SK-MEL-5 (cell line): Measurements from ENCODE around the gene CALM3. TPM values are rescaled to one million over a fixed set of nuclear protein-coding genes. Genes with fewer than 3 reads are reported as not detected.
"Not testable (repeated sequence)": the region's sequence is repeated elsewhere in the genome, so short reads cannot be mapped to it uniquely, and the experiment has no call there.

Experiments
- DNase-seq: peaks from one replicate; pipeline ENCODE4 v3.0.0-alpha.2; 2016; ENCODE audit warnings: low read depth, low spot score
- in situ Hi-C: cut with HindIII; loops from 2 replicates; pipeline ENCODE4 v1.10.0; 2016; ENCODE audit warnings: low sequenced_read_pairs, high pct_unique_total_duplicates, low pct_unique_long_range_greater_than_20kb
- polyA plus RNA-seq, 2 experiments: library from polyadenylated mRNA; depleted of rRNA; stranded (reverse); fragments of >200 nt; gene quantifications; 2 replicates each; pipeline ENCODE4 v1.2.3, GENCODE V29; 2015
- total RNA-seq: library from RNA; depleted of rRNA; stranded (reverse); fragments of >200 nt; shearing (Covaris generic); gene quantifications from 2 replicates; pipeline ENCODE4 v1.2.3, GENCODE V29; 2014; rRNA removed

Gene CALM3
- 106 and 117 TPM in 2 replicates for total RNA-seq
- 235 and 241 TPM in 2 replicates for polyA plus RNA-seq (2015; cell fraction: cytosol; rRNA removed)
- polyA plus RNA-seq (2015; cell fraction: nucleus; rRNA removed): 87.6 and 119 TPM in 2 replicates

- no peak for DNase-seq
- in situ Hi-C loops: no loop called here
These were observed at the start of gene CALM3 for GRCh38 chr19:46601318-46602224. CALM3 (plus strand) TSS chr19:46601330; CDS start chr19:46601435, 105 bp downstream.

- in situ Hi-C loops: no loop called here
- no peak for DNase-seq
These were observed 48.2 kb upstream of the CALM3 start for GRCh38 chr19:46552891-46553290.

GRCh38 chr19:46554161-46554560 is 47.0 kb upstream of the CALM3 start:
- DNase-seq: no peak
- in situ Hi-C loops: no loop called here

DNA sequence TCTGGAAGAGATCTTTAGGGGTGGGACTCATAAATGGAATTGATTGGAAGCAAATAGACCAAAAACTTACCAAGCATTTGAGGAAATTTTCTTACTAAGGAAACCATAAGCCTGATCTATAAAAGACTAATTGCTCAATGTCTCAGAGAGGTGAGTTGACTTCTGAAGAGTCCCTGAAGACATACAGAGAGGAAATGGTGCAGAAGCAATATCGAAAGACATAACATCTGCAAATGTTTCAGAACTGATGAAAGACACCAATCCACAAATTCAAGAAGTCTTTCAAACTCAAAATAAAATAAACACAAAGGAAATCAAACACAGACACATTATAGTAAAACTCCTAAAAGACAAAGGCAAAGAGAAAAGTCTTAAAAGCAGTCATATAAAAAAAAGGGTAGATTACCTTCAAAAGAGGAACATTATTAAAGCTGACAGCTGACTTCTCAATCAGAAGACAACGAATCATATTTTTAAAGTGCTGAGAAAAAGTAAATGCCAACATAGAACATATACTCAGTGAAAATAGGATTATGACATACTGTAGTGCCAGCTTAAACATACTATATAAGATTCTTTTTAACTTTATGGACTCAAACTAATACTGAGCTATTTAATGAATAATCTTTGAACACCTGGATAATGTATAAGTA is 45.4 kb upstream of the CALM3 start:
- in situ Hi-C loops: no loop called here
- DNase-seq: no peak

DNA sequence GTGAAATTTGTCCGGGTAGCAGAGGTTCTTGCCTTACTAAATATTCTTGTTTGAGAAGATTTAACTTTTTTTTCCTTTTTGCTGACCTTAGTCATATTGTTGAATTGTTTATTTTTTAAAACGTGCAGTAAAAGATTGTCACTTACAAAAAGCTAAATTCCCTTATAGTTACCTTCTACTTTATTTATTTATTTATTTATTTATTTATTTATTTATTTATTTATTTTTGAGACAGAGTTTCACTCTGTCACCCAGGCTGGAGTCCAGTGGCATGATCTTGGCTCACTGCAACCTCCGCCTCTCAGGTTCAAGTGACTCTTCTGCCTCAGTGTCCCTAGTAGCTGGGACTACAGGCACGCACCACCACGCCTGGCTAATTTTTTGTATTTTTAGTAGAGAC is 44.7 kb upstream of the CALM3 start:
- DNase-seq: not testable (repeated sequence)

DNA sequence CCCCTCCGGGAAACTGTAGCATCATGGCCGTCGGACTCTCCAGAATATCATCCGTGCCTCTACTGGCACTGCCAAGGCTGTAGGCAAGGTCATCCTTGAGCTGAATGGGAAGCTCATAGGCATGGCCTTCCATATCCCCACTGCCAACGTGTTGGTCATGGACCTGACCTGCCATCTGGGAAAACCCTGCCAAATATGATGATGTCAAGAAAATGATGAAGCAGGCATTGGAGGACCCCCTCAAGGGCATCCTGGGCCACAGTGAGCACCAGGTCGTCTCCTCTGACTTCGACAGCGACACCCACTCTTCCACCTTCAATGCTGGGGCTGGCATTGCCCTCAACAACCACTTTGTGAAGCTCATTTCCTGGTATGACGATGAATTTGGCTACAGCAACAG is 41.9 kb upstream of the CALM3 start:
- no peak for DNase-seq
- in situ Hi-C loops: no loop called here

More for the DNA sequence above, 44.7 kb upstream of the CALM3 start:
- in situ Hi-C loops: not testable (repeated sequence)

GRCh38 chr19:46559675-46560074 is 41.5 kb upstream of the CALM3 start:
- in situ Hi-C loops, DNase-seq: not testable (repeated sequence)

DNA sequence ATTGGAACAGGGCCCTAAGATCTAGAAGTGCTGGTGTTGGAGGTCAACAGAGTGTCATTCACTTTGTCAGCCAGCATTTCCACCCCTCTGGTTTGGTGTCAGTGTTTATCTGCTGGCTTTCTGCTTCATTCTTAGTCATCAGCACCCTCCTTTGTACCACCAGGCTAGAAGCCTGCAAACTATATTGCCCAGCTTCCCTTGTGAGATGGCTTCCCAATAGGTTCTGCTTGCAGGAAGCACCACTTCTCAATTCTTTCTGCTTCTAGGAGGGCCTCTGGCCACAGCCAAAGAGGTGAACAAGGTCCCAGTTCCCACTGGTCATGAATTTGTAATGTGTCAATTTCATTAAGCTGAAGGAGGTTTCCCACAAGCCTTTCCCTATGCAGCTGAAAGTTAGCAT is 36.4 kb upstream of the CALM3 start:
- DNase-seq: no peak
- in situ Hi-C loops: no loop called here

DNA sequence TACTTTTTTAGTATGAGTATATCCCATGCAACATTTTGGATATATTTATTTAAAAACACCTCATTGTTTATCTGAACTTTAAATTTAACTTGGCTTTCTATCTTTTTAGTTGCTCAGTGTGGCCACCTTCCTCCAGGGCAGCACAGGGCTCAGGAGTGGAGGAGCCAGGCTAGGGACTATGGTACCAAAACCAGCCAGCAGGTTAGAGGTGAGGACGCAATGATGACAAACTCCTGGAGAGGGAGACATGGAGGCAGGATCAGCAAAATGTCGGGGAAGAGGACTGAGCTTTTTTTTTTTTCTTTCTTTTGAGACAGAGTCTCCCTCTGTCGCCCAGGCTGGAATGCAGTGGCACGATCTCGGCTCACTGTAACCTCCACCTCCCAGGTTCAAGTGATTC is 29.6 kb upstream of the CALM3 start:
- in situ Hi-C loops: no loop called here
- peak; percentile 62 for DNase-seq

DNA sequence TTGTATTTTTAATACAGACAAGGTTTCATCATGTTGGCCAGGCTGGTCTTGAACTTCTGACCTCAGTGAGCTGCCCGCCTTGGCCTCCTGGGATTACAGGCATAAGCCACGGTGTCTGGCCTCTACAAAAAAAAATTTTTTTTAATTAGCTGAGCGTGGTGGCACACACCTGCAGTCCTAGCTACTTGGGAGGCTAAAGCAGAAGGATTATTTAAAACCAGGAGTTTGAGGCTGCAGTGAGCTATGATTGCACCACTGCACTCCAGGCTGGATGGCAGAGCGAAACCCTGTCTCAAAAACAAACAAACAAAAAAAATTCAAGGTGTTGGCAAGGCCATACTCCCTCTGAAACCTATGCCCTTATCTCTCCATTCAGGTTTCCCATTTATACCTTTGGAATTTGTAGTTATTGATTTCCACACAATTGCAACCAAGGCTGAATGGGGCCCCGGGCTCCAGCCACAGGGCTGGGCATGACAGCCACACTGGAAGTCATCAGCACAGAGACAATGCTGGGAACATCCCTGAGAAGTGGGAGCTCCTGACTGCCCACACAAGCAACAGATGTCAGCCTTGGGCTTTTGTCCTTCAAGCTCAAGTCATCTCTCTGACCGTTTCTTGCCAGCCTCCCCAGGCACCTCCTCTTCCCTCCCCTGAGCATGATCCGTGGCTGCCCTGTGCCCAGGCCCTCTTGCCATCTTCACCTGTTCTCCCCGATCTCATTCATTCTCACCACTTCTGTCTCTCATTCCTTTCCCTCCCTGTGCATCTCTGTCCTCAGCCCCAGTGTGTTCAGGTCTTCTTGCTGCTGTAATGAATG is 27.2 kb upstream of the CALM3 start:
- DNase-seq: no peak
- in situ Hi-C loops: no loop called here

DNA sequence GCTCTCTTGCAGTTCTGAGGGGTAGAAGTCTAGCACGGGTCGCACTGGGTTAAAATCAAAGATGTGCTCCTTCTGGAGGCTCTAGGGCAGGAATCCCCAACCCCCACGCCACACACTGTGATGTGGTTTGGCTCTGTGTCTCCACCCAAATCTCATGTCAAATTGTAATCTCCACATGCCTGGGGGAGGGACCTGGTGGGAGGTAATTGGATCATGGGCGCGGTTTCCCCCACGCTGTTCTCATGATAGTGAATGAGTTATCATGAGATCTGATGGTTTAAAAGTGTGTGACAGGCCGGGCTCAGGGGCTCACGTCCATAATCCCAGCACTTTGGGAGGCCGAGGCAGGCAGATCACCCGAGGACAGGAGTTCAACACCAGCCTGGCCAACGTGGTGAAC is 26.6 kb upstream of the CALM3 start:
- in situ Hi-C loops: no loop called here
- DNase-seq: peak; percentile 65

GRCh38 chr19:46578450-46578849 is 22.7 kb upstream of the CALM3 start:
- in situ Hi-C loops: no loop called here
- DNase-seq: no peak

- in situ Hi-C loops: no loop called here
- DNase-seq: peak; percentile 76
These were observed 21.7 kb upstream of the CALM3 start for GRCh38 chr19:46579361-46579879.

DNA sequence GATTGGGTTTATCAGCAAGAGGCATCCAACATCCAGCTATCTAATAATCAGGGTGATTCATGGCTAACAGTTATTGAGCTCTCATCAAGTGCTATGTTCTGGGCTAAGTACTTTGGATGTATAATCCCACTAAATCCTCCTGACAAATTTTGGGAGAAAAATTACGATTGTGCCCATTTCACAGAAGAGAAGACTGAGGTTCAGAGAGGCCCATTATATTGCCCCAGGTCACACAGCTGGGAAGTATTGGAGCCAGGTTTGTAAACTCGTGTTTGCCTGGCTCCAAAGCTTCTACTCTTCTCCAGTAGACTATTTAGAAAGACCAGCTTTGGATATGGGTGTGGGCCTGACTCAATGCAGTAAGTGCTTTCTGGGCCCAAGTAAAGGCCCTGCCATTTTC is 20.9 kb upstream of the CALM3 start:
- DNase-seq: no peak
- in situ Hi-C loops: no loop called here

DNA sequence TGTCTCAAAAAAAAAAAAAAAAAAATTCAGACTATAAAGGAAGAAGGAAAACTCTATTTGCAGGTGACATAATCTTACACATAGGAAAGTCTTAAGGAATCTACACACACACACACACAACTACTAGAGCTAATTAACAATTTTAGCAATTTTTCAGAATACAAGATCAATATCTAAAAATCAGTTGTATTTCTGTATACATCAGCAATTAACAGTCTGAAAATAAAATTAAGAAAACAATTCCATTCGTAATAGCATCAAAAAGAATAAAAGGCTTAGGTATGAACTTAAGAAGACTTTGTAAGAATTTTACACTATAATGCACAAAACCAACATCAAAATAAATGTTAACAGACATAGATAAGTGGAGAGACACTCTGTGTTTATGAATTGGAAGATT is 15.6 kb upstream of the CALM3 start:
- no peak for DNase-seq
- in situ Hi-C loops: no loop called here

GRCh38 chr19:46586294-46586693 is 14.8 kb upstream of the CALM3 start:
- DNase-seq: no peak
- in situ Hi-C loops: no loop called here

DNA sequence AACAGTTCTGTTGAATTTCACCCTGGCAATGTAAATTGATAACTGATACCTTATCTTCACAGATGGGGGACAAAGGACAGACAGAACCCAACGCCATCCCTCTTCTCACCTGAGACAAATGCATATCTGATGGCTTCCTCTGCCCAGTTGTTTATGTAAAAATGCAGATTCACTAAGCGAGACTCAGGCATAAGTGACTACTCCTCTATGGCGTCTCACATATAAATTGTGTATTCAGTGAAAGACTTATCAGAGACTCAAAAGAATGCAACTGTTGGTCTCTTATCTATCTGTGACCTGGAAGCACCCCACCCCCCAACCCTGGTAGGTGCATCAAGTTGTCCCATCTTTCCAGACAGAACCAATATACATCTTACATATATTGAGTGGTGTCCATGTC is 13.3 kb upstream of the CALM3 start:
- no peak for DNase-seq
- in situ Hi-C loops: no loop called here

DNA sequence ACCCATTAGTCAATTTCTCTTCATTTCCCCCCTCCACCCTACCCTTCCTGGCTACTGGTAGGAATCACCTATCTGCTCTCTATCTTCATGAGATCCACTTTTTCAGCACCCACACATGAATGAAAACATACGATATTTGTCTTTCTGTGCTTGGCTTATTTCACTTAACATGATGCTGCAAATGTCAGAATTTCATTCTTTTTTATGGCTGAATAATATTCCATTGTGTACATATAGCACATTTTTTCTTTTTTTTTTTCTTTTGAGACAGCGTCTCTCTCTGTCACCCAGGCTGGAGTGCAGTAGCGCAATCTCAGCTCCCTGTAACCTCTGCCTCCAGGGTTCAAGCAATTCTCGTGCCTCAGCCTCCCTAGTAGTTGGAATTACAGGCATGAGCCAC is 9.9 kb upstream of the CALM3 start:
- in situ Hi-C loops: no loop called here
- no peak for DNase-seq
